ENCODE measurements around the gene SND1. TPM values are rescaled to one million over a fixed set of nuclear protein-coding genes. Genes with fewer than 3 reads are reported as not detected.

Gene SND1
- total RNA-seq, 1 experiment from 2014 or later, result 218 TPM

GRCh38 chr7:127699853-127700252, 47.9 kb downstream of the SND1 start:
- Histone ChIP-seq H4K91ac (ENCODE audit: insufficient read length, low read depth, low read length) (no peak overlapping the region), H2BK15ac (ENCODE audit: low read depth, low read length) (no peak overlapping the region), H2AK5ac (ENCODE audit: insufficient read length, low read length) (no peak overlapping the region), H2AFZ (ENCODE audit: low read length) (no peak overlapping the region), H2BK20ac (ENCODE audit: low read depth, low read length, poor library complexity, severe bottlenecking) (no peak overlapping the region), H3K79me2 (ENCODE audit: insufficient read depth, low read length) (peaks cover 2% of the 10 kb centered on the region; the same call in 1 of the 2 replicates), H2BK12ac (ENCODE audit: insufficient read length, low read depth, low read length) (no peak overlapping the region), H3K4me2 (ENCODE audit: insufficient read depth, insufficient read length, low read length) (no peak overlapping the region), H3K23me2 (ENCODE audit: insufficient read length, low read depth, low read length, poor library complexity, severe bottlenecking) (no peaks in the 10 kb centered on the region), H3K4ac (ENCODE audit: low read depth, low read length) (no peak overlapping the region), H4K8ac (replicated peaks; ENCODE audit: insufficient read length, low read depth, low read length) (no peak overlapping the region), H3K14ac (ENCODE audit: insufficient read depth, low read length) (no peak overlapping the region), H3T11ph (ENCODE audit: low read length) (no peak overlapping the region), H3K18ac (ENCODE audit: insufficient read length, low read depth, low read length) (no peak overlapping the region), H3K27me3 (ENCODE audit: insufficient read depth, low read length) (no peaks in the 10 kb centered on the region), H2BK120ac (ENCODE audit: low read depth, low read length, poor library complexity, severe bottlenecking) (no peak overlapping the region), H2BK5ac (ENCODE audit: insufficient read length, low read length) (no peak overlapping the region), H3K9ac (ENCODE audit: extremely low read depth, insufficient read length, low read length) (no peak overlapping the region), H4K20me1 (ENCODE audit: control insufficient read depth, insufficient read depth, insufficient read length) (no peaks in the 10 kb centered on the region), H3K27ac (ENCODE audit: insufficient read length, low read depth, low read length) (no peak overlapping the region), H3K56ac (ENCODE audit: insufficient read length, low read depth, low read length) (no peak overlapping the region), H3K9me3 (ENCODE audit: control insufficient read depth, low read depth, low read length) (no peaks in the 10 kb centered on the region), H3K79me1 (ENCODE audit: insufficient read depth, low read depth, low read length, poor library complexity, severe bottlenecking) (peaks cover under 1% of the 10 kb centered on the region), H3K23ac (ENCODE audit: insufficient read length, low read depth, low read length) (no peak overlapping the region), H4K5ac (ENCODE audit: insufficient read length, low read depth, low read length) (no peak overlapping the region), H3K4me1 (ENCODE audit: insufficient read depth, low read length) (no peaks in the 10 kb centered on the region)
- DNase-seq, result no peak
- H3K36me3 Mint-ChIP-seq (ENCODE audit: insufficient read depth in 1 of 3, low read depth in 3 of 3), result peaks cover 39 to 86% (median 84%) of the 10 kb centered on the region in 3 experiments; a peak in 6 of 7 replicates
- H3K4me3 Mint-ChIP-seq, result no peak overlapping the region
- H3K27ac Mint-ChIP-seq, result no peak overlapping the region
- H3K4me1 Mint-ChIP-seq, result peaks cover 6% of the 10 kb centered on the region in 2 experiments; a peak in 3 of 4 replicates
- no peaks in the 10 kb centered on the region for H3K9me3 Mint-ChIP-seq
- WGBS (ENCODE audit: extremely low coverage, insufficient read length, low lambda C conversion rate), result no CpG with 5 or more reads among the region's 2 CpGs
- no peaks in the 10 kb centered on the region for H3K27me3 Mint-ChIP-seq (ENCODE audit: low read depth)
- TF ChIP-seq CTCF (conservative IDR thresholded peaks at IDR 0.05), result no peak

Data from H9 (cell line).